Measurements from ENCODE around the gene MTHFSD. TPM values are rescaled to one million over a fixed set of nuclear protein-coding genes. Genes with fewer than 3 reads are reported as not detected.

The MTHFSD gene
- polyA plus RNA-seq, 4 donors, result 7.6 to 22.2 (median 14.5) TPM

DNA sequence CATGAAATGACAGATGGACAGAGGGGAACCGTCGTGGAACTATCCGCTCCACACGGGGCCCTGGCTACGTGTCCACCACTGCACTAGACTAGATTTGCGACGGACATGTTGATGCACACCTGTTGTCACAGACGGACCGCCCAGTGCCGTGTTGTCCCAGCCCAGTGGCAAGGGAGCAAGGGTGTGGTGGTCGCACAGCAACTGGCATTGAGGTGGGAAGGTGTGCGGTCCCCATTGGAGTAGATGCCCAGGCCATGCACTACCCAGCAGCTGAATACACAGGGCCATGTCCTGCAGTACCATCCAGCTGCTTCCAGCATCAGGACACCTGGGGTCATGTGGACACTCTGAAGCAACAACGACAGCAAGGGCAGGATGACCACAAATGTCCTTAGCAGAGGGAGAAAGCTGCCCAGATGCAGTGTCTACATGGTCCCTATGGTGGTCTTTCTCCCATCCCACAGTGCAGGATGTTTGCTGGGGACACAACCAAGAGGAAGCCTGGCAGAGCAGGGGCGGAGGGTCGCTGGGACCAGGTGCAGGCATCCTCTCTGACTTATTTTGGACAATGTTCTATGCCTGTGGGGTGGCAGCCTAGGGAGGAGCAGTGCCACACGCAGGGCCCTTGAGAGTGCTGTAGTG, 35.9 kb downstream of the MTHFSD start:
- Histone ChIP-seq H3K27ac (ENCODE audit: low read depth in 1 of 3, low read length in 2 of 3) (peak overlapping the region in 2 of 3 donors; percentile 33 to 53), H3K36me3 (ENCODE audit: control insufficient read depth in 3 of 3, insufficient read depth in 2 of 3, low read depth in 1 of 3, low read length in 3 of 3) (peaks cover 0 to 31% (median 0%) of the 10 kb centered on the region in 3 donors), H3K4me1 (ENCODE audit: control insufficient read depth in 3 of 3, insufficient read depth in 2 of 3, low read depth in 1 of 3, low read length in 2 of 3) (peaks cover 0 to 8% (median 0%) of the 10 kb centered on the region in 3 donors), H3K4me3 (ENCODE audit: low read depth in 1 of 3, low read length in 3 of 3) (no peak overlapping the region), H3K27me3 (ENCODE audit: control insufficient read depth in 3 of 3, insufficient read depth in 3 of 3, low read length in 3 of 3) (peaks cover 12 to 55% (median 16%) of the 10 kb centered on the region in 3 donors), H3K9me3 (ENCODE audit: control insufficient read depth in 2 of 2, insufficient read depth in 1 of 2, low read depth in 1 of 2, low read length in 1 of 2) (no peaks in the 10 kb centered on the region)
- WGBS, 3 donors, result 81 to 82% (median 82%) methylated on average over 16 of the region's 16 CpGs
- FAIRE-seq (no peak), DNase-seq (peak in 1 of 2 donors; percentile 10)

GRCh38 chr16:86517652-86518258, 37.3 kb downstream of the MTHFSD start:
- Histone ChIP-seq H3K27me3 (ENCODE audit: control insufficient read depth in 3 of 3, insufficient read depth in 3 of 3, low read length in 3 of 3) (peaks cover 12 to 65% (median 26%) of the 10 kb centered on the region in 3 donors), H3K4me1 (ENCODE audit: control insufficient read depth in 3 of 3, insufficient read depth in 2 of 3, low read depth in 1 of 3, low read length in 2 of 3) (peaks cover 0 to 8% (median 0%) of the 10 kb centered on the region in 3 donors), H3K27ac (ENCODE audit: low read depth in 1 of 3, low read length in 2 of 3) (peak overlapping the region in 2 of 3 donors; percentile 65 to 85), H3K4me3 (ENCODE audit: low read depth in 1 of 3, low read length in 3 of 3) (no peak overlapping the region), H3K36me3 (ENCODE audit: control insufficient read depth in 3 of 3, insufficient read depth in 2 of 3, low read depth in 1 of 3, low read length in 3 of 3) (peaks cover 0 to 41% (median 0%) of the 10 kb centered on the region in 3 donors), H3K9me3 (ENCODE audit: control insufficient read depth in 2 of 2, insufficient read depth in 1 of 2, low read depth in 1 of 2, low read length in 1 of 2) (no peaks in the 10 kb centered on the region)
- 11 to 20% (median 13%) methylated on average over 17 of the region's 17 CpGs for WGBS, 3 donors
- FAIRE-seq (no peak), DNase-seq (peak; percentile 24 to 59)

GRCh38 chr16:86517033-86517432, 38.0 kb downstream of the MTHFSD start:
- H3K4me3 ChIP-seq (ENCODE audit: low read depth in 1 of 3, low read length in 3 of 3), result peak overlapping the region in 1 of 3 donors; percentile 76
- WGBS, 3 donors, result 41 to 47% (median 42%) methylated on average over 9 of the region's 9 CpGs
- peak overlapping the region in 2 of 3 donors; percentile 65 to 85 for H3K27ac ChIP-seq (ENCODE audit: low read depth in 1 of 3, low read length in 2 of 3)
- FAIRE-seq (no peak), DNase-seq (peak in 1 of 2 donors; percentile 7)
- H3K27me3 ChIP-seq (ENCODE audit: control insufficient read depth in 3 of 3, insufficient read depth in 3 of 3, low read length in 3 of 3), result peaks cover 18 to 73% (median 26%) of the 10 kb centered on the region in 3 donors
- peaks cover 0 to 48% (median 0%) of the 10 kb centered on the region in 3 donors for H3K36me3 ChIP-seq (ENCODE audit: control insufficient read depth in 3 of 3, insufficient read depth in 2 of 3, low read depth in 1 of 3, low read length in 3 of 3)
- no peaks in the 10 kb centered on the region for H3K9me3 ChIP-seq (ENCODE audit: control insufficient read depth in 2 of 2, insufficient read depth in 1 of 2, low read depth in 1 of 2, low read length in 1 of 2)
- H3K4me1 ChIP-seq (ENCODE audit: control insufficient read depth in 3 of 3, insufficient read depth in 2 of 3, low read depth in 1 of 3, low read length in 2 of 3), result peaks cover 0 to 8% (median 0%) of the 10 kb centered on the region in 3 donors

DNA sequence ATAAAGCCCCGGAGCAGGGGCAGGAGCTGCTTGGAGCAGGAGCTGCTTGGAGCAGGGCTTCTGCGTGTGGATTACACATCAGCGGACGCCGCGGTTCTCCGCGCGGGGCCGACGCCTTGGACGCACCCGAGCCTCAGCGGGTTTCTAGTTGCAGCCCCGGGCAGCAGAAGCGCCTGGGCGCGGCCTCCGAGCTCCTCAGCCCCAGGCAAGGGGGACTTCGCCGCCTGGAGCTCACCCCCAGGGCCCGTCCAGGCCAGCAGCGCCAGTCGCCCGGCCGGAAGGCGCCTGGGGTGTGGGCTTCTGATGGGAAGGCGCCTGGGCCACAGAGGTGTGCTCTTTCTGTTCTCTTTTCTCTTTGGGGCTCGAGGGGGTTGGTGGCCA, 38.4 kb downstream of the MTHFSD start:
- Histone ChIP-seq H3K4me1 (ENCODE audit: control insufficient read depth in 3 of 3, insufficient read depth in 2 of 3, low read depth in 1 of 3, low read length in 2 of 3) (peaks cover 0 to 8% (median 0%) of the 10 kb centered on the region in 3 donors), H3K9me3 (ENCODE audit: control insufficient read depth in 2 of 2, insufficient read depth in 1 of 2, low read depth in 1 of 2, low read length in 1 of 2) (no peaks in the 10 kb centered on the region), H3K27ac (ENCODE audit: low read depth in 1 of 3, low read length in 2 of 3) (peak overlapping the region in 2 of 3 donors; percentile 65 to 85), H3K27me3 (ENCODE audit: control insufficient read depth in 3 of 3, insufficient read depth in 3 of 3, low read length in 3 of 3) (peaks cover 21 to 76% (median 29%) of the 10 kb centered on the region in 3 donors), H3K4me3 (ENCODE audit: low read depth in 1 of 3, low read length in 3 of 3) (peak overlapping the region in 1 of 3 donors; percentile 76), H3K36me3 (ENCODE audit: control insufficient read depth in 3 of 3, insufficient read depth in 2 of 3, low read depth in 1 of 3, low read length in 3 of 3) (peaks cover 0 to 52% (median 0%) of the 10 kb centered on the region in 3 donors)
- FAIRE-seq (no peak), DNase-seq (peak in 1 of 2 donors; percentile 13)
- 14 to 23% (median 17%) methylated on average over 28 to 29 of the region's 29 CpGs for WGBS, 3 donors

- 12 to 16% (median 13%) methylated on average over 62 to 64 of the region's 64 CpGs for WGBS, 3 donors
- H3K27ac ChIP-seq (ENCODE audit: low read depth in 1 of 3, low read length in 2 of 3), result peak overlapping the region; percentile 52 to 85 (median 65)
- no peak for FAIRE-seq
- H3K9me3 ChIP-seq (ENCODE audit: control insufficient read depth in 2 of 2, insufficient read depth in 1 of 2, low read depth in 1 of 2, low read length in 1 of 2), result no peaks in the 10 kb centered on the region
- H3K4me1 ChIP-seq (ENCODE audit: control insufficient read depth in 3 of 3, insufficient read depth in 2 of 3, low read depth in 1 of 3, low read length in 2 of 3), result peaks cover 0 to 8% (median 0%) of the 10 kb centered on the region in 3 donors
- peaks cover 21 to 78% (median 31%) of the 10 kb centered on the region in 3 donors for H3K27me3 ChIP-seq (ENCODE audit: control insufficient read depth in 3 of 3, insufficient read depth in 3 of 3, low read length in 3 of 3)
- peak overlapping the region in 2 of 3 donors; percentile 34 to 76 for H3K4me3 ChIP-seq (ENCODE audit: low read depth in 1 of 3, low read length in 3 of 3)
- peak in 1 of 2 donors; percentile 22 for DNase-seq
- H3K36me3 ChIP-seq (ENCODE audit: control insufficient read depth in 3 of 3, insufficient read depth in 2 of 3, low read depth in 1 of 3, low read length in 3 of 3), result peaks cover 0 to 55% (median 0%) of the 10 kb centered on the region in 3 donors
Measured at GRCh38 chr16:86515777-86516622, 39.0 kb downstream of the MTHFSD start.

DNA sequence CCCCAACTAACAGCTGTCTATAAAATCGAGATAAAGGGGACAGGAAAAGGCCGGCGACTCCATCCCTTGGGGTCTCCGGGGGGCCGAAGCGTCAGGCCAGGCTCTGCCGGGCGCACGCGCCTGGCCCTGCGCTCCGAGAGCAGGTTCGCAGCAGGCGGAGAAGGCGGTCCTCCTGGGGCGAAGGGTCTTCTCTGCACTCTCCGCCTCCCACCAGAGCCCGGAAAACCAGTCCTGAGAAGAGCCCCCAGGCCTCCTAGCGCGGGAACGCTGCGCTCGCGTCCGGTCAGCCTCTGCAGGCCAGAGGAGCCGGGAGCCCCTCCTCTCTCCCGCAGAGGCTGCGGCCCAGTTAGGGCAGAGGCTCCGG, 39.6 kb downstream of the MTHFSD start:
- Histone ChIP-seq H3K27me3 (ENCODE audit: control insufficient read depth in 3 of 3, insufficient read depth in 3 of 3, low read length in 3 of 3) (peaks cover 21 to 77% (median 31%) of the 10 kb centered on the region in 3 donors), H3K9me3 (ENCODE audit: control insufficient read depth in 2 of 2, insufficient read depth in 1 of 2, low read depth in 1 of 2, low read length in 1 of 2) (no peaks in the 10 kb centered on the region), H3K4me1 (ENCODE audit: control insufficient read depth in 3 of 3, insufficient read depth in 2 of 3, low read depth in 1 of 3, low read length in 2 of 3) (peaks cover 0 to 8% (median 0%) of the 10 kb centered on the region in 3 donors), H3K27ac (ENCODE audit: low read depth in 1 of 3, low read length in 2 of 3) (peak overlapping the region; percentile 52 to 85 (median 65)), H3K4me3 (ENCODE audit: low read depth in 1 of 3, low read length in 3 of 3) (peak overlapping the region in 2 of 3 donors; percentile 34 to 76), H3K36me3 (ENCODE audit: control insufficient read depth in 3 of 3, insufficient read depth in 2 of 3, low read depth in 1 of 3, low read length in 3 of 3) (peaks cover 0 to 55% (median 0%) of the 10 kb centered on the region in 3 donors)
- 21 to 26% (median 25%) methylated on average over 26 to 29 of the region's 29 CpGs for WGBS, 3 donors
- DNase-seq (peak in 1 of 2 donors; percentile 14), FAIRE-seq (no peak)

DNA sequence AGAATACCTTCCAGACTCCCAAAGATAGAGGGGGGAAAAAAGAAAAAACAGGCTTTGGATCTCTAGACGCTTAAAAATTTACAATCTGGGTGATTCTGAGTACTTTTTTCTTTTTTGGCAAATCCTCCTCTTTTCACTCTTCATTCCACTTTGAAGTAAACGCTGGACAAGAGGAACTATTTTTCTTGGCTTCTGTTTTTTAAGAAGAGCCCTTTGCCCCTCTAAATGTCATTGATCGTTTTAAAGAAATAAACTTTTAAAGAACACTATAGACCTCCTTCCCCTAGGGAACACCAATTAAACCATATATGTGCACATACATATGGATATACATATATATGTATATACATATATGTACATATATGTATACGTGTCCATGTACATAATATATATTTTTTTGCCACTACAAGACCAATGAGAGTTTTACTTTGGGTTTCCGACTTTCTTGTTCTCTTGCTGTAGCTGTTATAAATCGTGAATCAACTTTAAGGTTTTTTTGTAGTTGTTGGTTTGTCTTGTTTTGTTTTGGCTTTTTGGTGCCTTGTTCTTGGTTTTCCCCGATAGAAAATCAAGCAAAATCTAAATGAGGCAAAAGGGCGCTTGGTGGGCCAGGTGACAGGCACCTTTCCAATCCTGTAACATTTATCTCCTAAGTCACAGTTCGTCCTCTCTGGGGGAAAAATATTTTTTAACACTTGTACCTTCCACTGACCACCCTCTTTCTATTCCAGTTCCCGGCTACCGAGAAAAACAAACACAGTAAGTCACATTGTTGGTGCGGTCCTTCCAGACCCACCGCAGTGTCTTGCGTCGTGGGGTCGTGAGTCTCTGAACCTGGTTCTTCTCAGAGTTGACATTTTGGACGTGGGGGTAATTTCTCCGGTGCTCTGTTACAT, 40.3 kb downstream of the MTHFSD start:
- Histone ChIP-seq H3K4me1 (ENCODE audit: control insufficient read depth in 3 of 3, insufficient read depth in 2 of 3, low read depth in 1 of 3, low read length in 2 of 3) (peaks cover 0 to 8% (median 2%) of the 10 kb centered on the region in 3 donors), H3K9me3 (ENCODE audit: control insufficient read depth in 2 of 2, insufficient read depth in 1 of 2, low read depth in 1 of 2, low read length in 1 of 2) (no peaks in the 10 kb centered on the region), H3K36me3 (ENCODE audit: control insufficient read depth in 3 of 3, insufficient read depth in 2 of 3, low read depth in 1 of 3, low read length in 3 of 3) (peaks cover 0 to 55% (median 0%) of the 10 kb centered on the region in 3 donors), H3K27me3 (ENCODE audit: control insufficient read depth in 3 of 3, insufficient read depth in 3 of 3, low read length in 3 of 3) (peaks cover 24 to 77% (median 31%) of the 10 kb centered on the region in 3 donors), H3K4me3 (ENCODE audit: low read depth in 1 of 3, low read length in 3 of 3) (peak overlapping the region in 2 of 3 donors; percentile 34 to 76), H3K27ac (ENCODE audit: low read depth in 1 of 3, low read length in 2 of 3) (peak overlapping the region in 2 of 3 donors; percentile 65 to 85)
- 13 to 22% (median 15%) methylated on average over 18 of the region's 18 CpGs for WGBS, 3 donors
- DNase-seq (no peak), FAIRE-seq (no peak)
